Stimulated activated CD4-positive, alpha-beta T cell treated with anti-CD3 and anti-CD28 coated beads, TNF-alpha, amount 100 ng/mL, for 24 hours (primary cell): ENCODE data around the gene NOC2L.
"Not testable (repeated sequence)": the region's sequence is repeated elsewhere in the genome, so short reads cannot be mapped to it uniquely, and the experiment has no call there.

ENCODE experiments used
- DNase-seq, 3 experiments: peaks; one replicate each; pipeline ENCODE4 v3.0.0-alpha.2; 2020; ENCODE audit warnings: low read depth in 3 of 3

Gene NOC2L

GRCh38 chr1:993379-993995 is 34.4 kb upstream of the NOC2L start:
- no peak for DNase-seq

DNA sequence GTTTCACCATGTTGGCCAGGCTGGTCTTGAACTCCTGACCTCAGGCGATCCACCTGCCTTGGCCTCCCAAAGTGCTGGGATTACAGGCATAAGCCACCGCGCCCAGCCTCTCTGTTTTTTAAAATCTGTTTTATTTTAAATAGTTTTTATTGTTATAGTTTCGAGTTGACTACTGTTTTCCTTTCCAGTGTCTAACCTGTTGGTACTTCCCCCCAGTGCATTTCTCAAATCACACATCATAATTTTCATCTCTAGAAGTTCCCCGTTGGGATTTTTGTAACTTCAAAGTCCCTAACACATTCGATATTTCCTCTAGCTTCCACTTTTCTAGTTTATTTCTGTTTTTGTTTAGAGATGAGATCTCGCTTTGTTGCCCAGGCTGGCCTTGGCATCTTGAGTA is 33.3 kb upstream of the NOC2L start:
- DNase-seq: no peak

DNA sequence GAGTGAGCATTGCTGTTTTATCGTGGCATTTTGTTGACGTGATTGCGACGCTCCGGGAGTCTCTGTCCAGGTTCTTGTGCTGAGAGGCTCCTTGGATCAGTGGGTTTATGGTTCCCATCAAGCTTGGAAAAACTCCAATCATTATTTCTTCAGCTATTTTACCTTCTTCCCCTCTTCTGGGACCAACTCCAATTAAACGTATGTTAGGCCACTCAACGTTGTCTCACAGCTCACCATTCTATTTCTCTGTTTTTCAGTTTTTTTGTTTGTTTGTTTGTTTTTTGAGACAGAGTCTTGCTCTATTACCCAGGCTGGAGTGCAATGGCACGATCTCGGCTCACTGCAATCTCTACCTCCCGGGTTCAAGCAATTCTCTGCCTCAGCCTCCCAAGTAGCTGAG is 32.8 kb upstream of the NOC2L start:
- DNase-seq: no peak

GRCh38 chr1:991275-991674 is 32.2 kb upstream of the NOC2L start:
- not testable (repeated sequence) for DNase-seq

DNA sequence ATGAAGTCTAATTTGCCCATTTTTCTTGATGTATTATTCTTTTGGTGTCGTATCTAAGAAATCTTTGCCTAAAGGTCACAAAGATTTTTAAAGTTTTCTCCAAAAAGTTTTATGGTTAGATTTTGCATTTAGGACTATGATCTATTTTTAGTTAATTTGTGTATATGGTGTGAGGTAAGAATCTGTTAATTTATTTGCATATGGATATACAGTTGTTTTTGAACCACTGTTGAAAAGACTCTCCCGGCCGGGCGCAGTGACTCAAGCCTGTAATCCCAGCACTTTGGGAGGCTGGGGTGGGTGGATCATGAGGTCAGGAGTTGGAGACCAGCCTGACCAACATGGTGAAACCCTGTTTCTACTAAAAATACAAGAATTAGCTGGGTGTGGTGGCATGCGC is 29.0 kb upstream of the NOC2L start:
- DNase-seq: not testable (repeated sequence)

- no peak for DNase-seq
Observed at GRCh38 chr1:985126-985525, 26.1 kb upstream of the NOC2L start.

DNA sequence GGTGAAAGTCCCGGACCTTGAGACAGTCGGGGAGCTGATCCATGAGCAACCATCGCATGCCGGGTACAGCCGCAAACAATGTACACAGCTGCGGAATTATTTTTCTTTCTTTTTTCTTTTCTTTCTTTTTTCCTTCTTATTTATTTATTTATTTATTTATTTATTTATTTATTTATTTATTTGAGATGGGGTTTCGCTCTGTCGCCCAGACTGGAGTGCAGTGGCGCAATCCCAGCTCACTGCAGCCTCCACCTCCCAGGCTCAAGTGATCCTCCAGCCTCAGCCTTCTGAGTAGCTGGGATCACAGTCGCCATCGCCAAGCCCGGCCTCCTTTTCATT is 25.4 kb upstream of the NOC2L start:
- no peak for DNase-seq

- peak; percentile 34 to 59 (median 41) for DNase-seq
Observed at GRCh38 chr1:983798-984475, 24.9 kb upstream of the NOC2L start.

GRCh38 chr1:982765-983436 is 23.8 kb upstream of the NOC2L start:
- DNase-seq: no peak

DNA sequence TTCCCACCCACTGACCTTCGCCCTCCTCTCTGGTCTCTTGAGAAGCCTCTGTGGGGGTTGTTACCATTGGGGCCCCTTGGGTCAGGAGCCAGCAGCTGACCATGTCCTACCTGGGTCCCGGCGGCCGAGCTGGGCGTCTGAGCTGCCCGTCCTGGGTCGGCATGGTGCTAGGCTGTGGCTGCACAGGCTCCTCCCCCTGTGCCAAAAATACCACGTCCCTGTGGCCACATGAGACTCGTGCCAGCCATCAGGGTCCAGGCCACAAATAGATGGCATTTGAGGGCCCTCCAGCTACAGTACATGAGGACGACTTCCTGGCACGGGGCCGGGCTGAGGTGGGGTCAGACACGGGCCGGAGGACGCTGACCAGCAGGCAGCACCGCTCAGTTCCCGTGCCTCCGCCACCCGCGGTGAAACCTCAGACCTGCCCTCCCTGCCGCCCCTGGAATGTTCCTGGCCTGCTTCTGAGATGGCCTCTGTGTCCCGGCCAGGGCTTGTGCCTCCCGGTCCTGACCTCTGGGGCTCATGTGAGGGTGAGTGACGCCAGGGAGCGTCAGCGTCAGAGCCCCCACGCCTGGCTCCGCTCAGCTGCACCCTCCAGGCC is 23.0 kb upstream of the NOC2L start, which contains the start of gene PERM1:
Gene PERM1 (minus strand): TSS at position 139 of the 604 bp plus-strand sequence. CDS start 1,064 bp downstream, outside the sequence.
- DNase-seq: no peak

DNA sequence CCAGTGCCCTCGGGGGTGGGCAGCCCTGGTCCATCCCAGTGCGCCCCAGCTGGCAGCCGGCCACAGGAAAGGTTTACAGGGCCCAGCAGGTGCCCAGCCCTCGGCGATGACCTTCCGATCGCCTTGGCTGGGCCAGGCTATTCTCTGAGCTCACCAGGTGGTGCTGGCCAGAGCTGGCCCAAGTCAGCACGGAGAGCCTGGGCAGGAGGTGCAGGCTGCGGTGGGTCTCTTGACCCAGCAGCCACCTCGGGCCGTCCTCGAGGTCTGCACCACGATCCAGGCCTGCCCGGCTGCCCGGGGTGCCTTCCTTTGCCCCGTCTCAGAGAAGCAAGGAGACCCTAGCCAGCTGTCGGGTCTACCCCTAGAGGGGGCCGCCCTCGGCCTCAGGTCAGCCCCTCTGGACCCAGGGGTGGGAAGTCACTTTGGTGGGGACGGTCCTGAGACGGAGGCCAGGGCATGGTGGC is 22.5 kb upstream of the NOC2L start:
- no peak for DNase-seq

- no peak for DNase-seq
Observed at GRCh38 chr1:980602-981395, 21.7 kb upstream of the NOC2L start.

- no peak for DNase-seq
Observed at GRCh38 chr1:980137-980571, 21.1 kb upstream of the NOC2L start.

DNA sequence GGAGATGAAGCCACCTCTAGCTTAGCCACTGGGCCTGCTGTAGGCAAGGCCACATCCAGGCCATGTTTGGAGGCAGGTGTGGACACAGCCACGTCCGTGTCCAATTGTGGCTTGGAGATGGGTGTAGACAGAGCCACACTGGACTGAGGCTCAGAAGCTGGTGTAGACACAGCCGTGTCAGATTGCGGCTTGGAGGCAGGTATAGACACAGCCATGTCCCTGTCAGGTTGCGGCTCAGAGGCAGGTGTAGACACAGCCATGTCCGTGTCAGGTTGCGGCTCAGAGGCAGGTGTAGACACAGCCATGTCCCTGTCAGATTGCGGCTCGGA is 20.7 kb upstream of the NOC2L start:
- no peak for DNase-seq

GRCh38 chr1:978835-979743 is 20.0 kb upstream of the NOC2L start:
- no peak for DNase-seq

DNA sequence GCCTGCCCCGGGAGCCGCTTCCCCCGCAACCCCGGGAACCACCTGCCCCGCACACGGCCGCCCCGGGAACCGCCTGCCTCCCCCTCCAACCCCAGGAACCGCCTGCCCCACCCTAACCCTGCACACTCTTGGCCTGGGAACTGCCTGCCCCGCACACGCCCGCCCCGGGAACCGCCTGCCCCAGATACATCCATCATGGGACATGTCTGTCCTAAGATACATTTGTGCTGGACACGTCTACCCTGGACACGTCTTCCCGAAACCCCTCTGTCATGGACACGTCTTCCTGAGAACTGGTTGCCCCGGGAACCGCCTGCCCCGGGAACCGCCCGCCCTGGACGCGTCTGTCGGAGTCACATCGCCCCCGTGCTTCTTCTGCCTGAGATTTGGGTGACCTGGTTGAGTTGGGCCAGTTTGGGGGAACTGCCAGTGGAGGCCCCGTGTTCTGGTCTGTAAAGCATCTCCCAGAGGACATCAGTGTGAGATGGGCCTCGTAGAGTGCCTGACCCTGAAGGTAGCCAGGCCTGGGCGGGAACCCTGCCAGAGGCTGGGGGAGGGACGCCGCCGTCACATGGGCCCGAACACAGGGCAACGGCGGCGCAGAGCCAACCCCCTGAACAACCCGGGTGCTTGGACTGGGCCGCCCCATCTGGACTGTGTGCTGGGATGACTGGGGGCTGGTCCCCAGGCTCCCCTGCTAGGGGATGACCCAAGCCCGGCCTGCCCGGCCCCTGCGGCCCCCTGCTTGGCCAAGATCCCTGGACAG is 19.2 kb upstream of the NOC2L start:
- no peak for DNase-seq

GRCh38 chr1:976791-977190 is 17.7 kb upstream of the NOC2L start:
- DNase-seq: not testable (repeated sequence)

GRCh38 chr1:975896-976683 is 17.0 kb upstream of the NOC2L start:
- DNase-seq: peak in 2 of 3 experiments; percentile 58 to 63

GRCh38 chr1:975365-975764 is 16.3 kb upstream of the NOC2L start:
- DNase-seq: no peak
